GM12878 (cell line): ENCODE measurements around the gene CFAP61.

Experiments used
- BHLHE40 ChIP-seq, 2 experiments: fragments of 450-650 bp in 1 of 2; IDR thresholded peaks; 2 replicates each; pipeline ENCODE4 v1.6.1; 2011 to 2017; ENCODE audit warnings: low read depth in 2 of 2, borderline replicate concordance in 1 of 2, improper control_type of control experiment in 1 of 2, low read length in 1 of 2, mild to moderate bottlenecking in 1 of 2
- CHD4 ChIP-seq: fragments of 200-600 bp; sonication (generic); IDR thresholded peaks from 2 replicates; pipeline ENCODE4 v1.6.1; 2016; ENCODE audit warnings: mild to moderate bottlenecking
- HDAC2 ChIP-seq: fragments of 200-600 bp; sonication (generic); IDR thresholded peaks from 2 replicates; pipeline ENCODE4 v1.6.1; 2017
- MEF2A ChIP-seq: IDR thresholded peaks from 2 replicates; pipeline ENCODE4 v1.6.1; 2011; ENCODE audit warnings: low read depth, mild to moderate bottlenecking, low read length, moderate library complexity; ENCODE audit not compliant: insufficient read depth
- NR2C1 ChIP-seq: fragments of 450-650 bp; IDR thresholded peaks from 2 replicates; pipeline ENCODE4 v1.6.1; 2017; ENCODE audit warnings: antibody characterized with exemption, mild to moderate bottlenecking, moderate library complexity
- NRF1 ChIP-seq: conservative IDR thresholded peaks from 2 replicates; pipeline ENCODE4 v1.6.1; 2011; ENCODE audit warnings: mild to moderate bottlenecking, low read depth, low read length, improper control_type of control experiment
- POLR2AphosphoS5 ChIP-seq: IDR thresholded peaks from 2 replicates; pipeline ENCODE4 v1.6.1; 2011; ENCODE audit warnings: mild to moderate bottlenecking, low read length, inconsistent platforms
- RFX5 ChIP-seq: IDR thresholded peaks from 2 replicates; pipeline ENCODE4 v1.6.1; 2011; ENCODE audit warnings: low read depth, low read length, improper control_type of control experiment
- YY1 ChIP-seq: IDR thresholded peaks from 2 replicates; pipeline ENCODE4 v1.6.1; 2011; ENCODE audit warnings: low read depth, mild to moderate bottlenecking, low read length
- TF ChIP-seq, protein P1 (sequence below): IDR thresholded peaks from 2 replicates; pipeline ENCODE4 v1.6.1; 2012; ENCODE audit warnings: improper control_type of control experiment, low read depth, low read length; ENCODE audit not compliant: insufficient replicate concordance
- TF ChIP-seq, protein P2 (sequence below), 3 experiments: IDR thresholded peaks in 2 of 3; conservative IDR thresholded peaks in 1 of 3; 2 replicates each; pipeline ENCODE4 v1.5.1; 2011; ENCODE audit warnings: low read depth in 3 of 3, low read length in 3 of 3, mild to moderate bottlenecking in 3 of 3, control low read depth in 2 of 3, moderate library complexity in 2 of 3, inconsistent platforms in 1 of 3, mixed read lengths in 1 of 3; ENCODE audit not compliant: control insufficient read depth in 2 of 3, insufficient read depth in 1 of 3; ENCODE audit errors: extremely low read depth in 1 of 3
- TF ChIP-seq, protein P3 (sequence below): fragments of 450-650 bp; IDR thresholded peaks from 2 replicates; pipeline ENCODE4 v1.6.1; 2017; ENCODE audit warnings: mild to moderate bottlenecking

DNA sequence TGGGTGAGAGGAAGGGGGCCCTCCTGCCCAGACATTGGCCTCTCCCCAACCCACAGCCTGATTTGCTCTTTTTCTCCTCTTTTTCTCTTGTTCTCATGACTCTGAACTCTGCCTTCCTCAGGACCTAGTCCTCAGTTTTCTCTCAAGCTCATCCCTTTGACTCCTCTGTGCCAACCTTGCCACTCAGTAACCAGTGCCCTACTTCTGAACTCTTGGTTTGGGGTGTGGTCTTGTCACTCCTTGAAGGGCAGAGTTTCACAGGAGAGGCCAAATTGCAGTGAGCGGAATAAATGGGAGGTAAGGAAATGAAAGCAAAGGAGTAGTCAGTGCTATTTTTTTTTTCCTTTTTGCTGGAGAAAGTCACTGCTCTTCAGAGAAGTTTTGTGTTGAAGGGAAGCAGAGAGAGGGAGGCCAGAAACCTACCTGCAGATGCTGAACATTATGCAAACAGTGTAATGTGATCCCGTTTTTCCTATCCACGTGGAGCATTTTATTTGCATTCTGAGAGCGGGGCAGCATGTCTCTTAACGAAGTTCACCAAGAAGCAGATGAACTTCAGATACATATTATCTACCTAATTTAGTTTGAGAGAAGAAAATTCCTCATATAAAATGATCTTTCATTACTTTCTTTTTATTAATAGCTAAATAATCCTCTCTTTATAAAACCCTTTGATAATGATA is 26.9 kb downstream of the CFAP61 start:
- no peak for TF ChIP-seq POLR2AphosphoS5
- TF ChIP-seq, protein P1, sequence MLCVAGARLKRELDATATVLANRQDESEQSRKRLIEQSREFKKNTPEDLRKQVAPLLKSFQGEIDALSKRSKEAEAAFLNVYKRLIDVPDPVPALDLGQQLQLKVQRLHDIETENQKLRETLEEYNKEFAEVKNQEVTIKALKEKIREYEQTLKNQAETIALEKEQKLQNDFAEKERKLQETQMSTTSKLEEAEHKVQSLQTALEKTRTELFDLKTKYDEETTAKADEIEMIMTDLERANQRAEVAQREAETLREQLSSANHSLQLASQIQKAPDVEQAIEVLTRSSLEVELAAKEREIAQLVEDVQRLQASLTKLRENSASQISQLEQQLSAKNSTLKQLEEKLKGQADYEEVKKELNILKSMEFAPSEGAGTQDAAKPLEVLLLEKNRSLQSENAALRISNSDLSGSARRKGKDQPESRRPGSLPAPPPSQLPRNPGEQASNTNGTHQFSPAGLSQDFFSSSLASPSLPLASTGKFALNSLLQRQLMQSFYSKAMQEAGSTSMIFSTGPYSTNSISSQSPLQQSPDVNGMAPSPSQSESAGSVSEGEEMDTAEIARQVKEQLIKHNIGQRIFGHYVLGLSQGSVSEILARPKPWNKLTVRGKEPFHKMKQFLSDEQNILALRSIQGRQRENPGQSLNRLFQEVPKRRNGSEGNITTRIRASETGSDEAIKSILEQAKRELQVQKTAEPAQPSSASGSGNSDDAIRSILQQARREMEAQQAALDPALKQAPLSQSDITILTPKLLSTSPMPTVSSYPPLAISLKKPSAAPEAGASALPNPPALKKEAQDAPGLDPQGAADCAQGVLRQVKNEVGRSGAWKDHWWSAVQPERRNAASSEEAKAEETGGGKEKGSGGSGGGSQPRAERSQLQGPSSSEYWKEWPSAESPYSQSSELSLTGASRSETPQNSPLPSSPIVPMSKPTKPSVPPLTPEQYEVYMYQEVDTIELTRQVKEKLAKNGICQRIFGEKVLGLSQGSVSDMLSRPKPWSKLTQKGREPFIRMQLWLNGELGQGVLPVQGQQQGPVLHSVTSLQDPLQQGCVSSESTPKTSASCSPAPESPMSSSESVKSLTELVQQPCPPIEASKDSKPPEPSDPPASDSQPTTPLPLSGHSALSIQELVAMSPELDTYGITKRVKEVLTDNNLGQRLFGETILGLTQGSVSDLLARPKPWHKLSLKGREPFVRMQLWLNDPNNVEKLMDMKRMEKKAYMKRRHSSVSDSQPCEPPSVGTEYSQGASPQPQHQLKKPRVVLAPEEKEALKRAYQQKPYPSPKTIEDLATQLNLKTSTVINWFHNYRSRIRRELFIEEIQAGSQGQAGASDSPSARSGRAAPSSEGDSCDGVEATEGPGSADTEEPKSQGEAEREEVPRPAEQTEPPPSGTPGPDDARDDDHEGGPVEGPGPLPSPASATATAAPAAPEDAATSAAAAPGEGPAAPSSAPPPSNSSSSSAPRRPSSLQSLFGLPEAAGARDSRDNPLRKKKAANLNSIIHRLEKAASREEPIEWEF: no peak
- no peak for TF ChIP-seq BHLHE40 (IDR thresholded peaks at IDR 0.05; ENCODE audit: borderline replicate concordance in 1 of 2, low read depth in 2 of 2, low read length in 1 of 2)
- TF ChIP-seq, protein P2, sequence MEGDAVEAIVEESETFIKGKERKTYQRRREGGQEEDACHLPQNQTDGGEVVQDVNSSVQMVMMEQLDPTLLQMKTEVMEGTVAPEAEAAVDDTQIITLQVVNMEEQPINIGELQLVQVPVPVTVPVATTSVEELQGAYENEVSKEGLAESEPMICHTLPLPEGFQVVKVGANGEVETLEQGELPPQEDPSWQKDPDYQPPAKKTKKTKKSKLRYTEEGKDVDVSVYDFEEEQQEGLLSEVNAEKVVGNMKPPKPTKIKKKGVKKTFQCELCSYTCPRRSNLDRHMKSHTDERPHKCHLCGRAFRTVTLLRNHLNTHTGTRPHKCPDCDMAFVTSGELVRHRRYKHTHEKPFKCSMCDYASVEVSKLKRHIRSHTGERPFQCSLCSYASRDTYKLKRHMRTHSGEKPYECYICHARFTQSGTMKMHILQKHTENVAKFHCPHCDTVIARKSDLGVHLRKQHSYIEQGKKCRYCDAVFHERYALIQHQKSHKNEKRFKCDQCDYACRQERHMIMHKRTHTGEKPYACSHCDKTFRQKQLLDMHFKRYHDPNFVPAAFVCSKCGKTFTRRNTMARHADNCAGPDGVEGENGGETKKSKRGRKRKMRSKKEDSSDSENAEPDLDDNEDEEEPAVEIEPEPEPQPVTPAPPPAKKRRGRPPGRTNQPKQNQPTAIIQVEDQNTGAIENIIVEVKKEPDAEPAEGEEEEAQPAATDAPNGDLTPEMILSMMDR (IDR thresholded peaks at IDR 0.05 in 2 of 3, conservative IDR thresholded peaks at IDR 0.05 in 1 of 3; ENCODE audit: control insufficient read depth in 2 of 3, extremely low read depth in 1 of 3, insufficient read depth in 1 of 3, low read depth in 3 of 3, low read length in 3 of 3): no peak
- TF ChIP-seq, protein P3, sequence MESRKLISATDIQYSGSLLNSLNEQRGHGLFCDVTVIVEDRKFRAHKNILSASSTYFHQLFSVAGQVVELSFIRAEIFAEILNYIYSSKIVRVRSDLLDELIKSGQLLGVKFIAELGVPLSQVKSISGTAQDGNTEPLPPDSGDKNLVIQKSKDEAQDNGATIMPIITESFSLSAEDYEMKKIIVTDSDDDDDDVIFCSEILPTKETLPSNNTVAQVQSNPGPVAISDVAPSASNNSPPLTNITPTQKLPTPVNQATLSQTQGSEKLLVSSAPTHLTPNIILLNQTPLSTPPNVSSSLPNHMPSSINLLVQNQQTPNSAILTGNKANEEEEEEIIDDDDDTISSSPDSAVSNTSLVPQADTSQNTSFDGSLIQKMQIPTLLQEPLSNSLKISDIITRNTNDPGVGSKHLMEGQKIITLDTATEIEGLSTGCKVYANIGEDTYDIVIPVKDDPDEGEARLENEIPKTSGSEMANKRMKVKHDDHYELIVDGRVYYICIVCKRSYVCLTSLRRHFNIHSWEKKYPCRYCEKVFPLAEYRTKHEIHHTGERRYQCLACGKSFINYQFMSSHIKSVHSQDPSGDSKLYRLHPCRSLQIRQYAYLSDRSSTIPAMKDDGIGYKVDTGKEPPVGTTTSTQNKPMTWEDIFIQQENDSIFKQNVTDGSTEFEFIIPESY: no peak
- TF ChIP-seq YY1: no peak
- TF ChIP-seq RFX5: no peak
- no peak for TF ChIP-seq NRF1
- TF ChIP-seq NR2C1: no peak
- no peak for TF ChIP-seq CHD4
- TF ChIP-seq MEF2A: no peak
- TF ChIP-seq HDAC2: no peak
